ENCODE measurements around the gene MRPS15. TPM values are rescaled to one million over a fixed set of nuclear protein-coding genes. Genes with fewer than 3 reads are reported as not detected.

MRPS15 gene
- total and polyA plus RNA-seq, 2 of the 13 experiments (the other 11 are each of a cell fraction or from before 2014, with no cell fraction given): 59.0 to 113 TPM

GRCh38 chr1:36503159-36503558 lies 39.0 kb upstream of the MRPS15 start (continued):
- TF ChIP-seq ZFAT (CRISPR knock-in tag; conservative IDR thresholded peaks at IDR 0.05) (no peak), MXD1 (CRISPR knock-in tag; IDR thresholded peaks at IDR 0.05) (no peak), HNF1B (CRISPR knock-in tag; IDR thresholded peaks at IDR 0.05) (no peak), JDP2 (CRISPR knock-in tag; IDR thresholded peaks at IDR 0.05; ENCODE audit: borderline replicate concordance) (no peak), GFI1 (CRISPR knock-in tag; IDR thresholded peaks at IDR 0.05; ENCODE audit: borderline replicate concordance) (0 out of 2 replicates have a peak, but pooled peaks have one; percentile 28), JUND (CRISPR knock-in tag; IDR thresholded peaks at IDR 0.05) (no peak), MAFG (CRISPR knock-in tag; IDR thresholded peaks at IDR 0.05) (no peak), HES4 (CRISPR knock-in tag; IDR thresholded peaks at IDR 0.05; ENCODE audit: borderline replicate concordance) (no peak), MATR3 (CRISPR knock-in tag; IDR thresholded peaks at IDR 0.05) (no peak), ZFP1 (CRISPR knock-in tag; IDR thresholded peaks at IDR 0.05) (no peak), HMG20A (CRISPR knock-in tag; IDR thresholded peaks at IDR 0.05; ENCODE audit: borderline replicate concordance) (no peak), SIX4 (CRISPR knock-in tag; IDR thresholded peaks at IDR 0.05) (0 out of 2 replicates have a peak, but pooled peaks have one; percentile 26), ZKSCAN5 (CRISPR knock-in tag; IDR thresholded peaks at IDR 0.05) (no peak), ZNF431 (CRISPR knock-in tag; IDR thresholded peaks at IDR 0.05; ENCODE audit: borderline replicate concordance, low read depth) (no peak), ZNF12 (CRISPR knock-in tag; IDR thresholded peaks at IDR 0.05) (no peak), PRDM4 (CRISPR knock-in tag; IDR thresholded peaks at IDR 0.05; ENCODE audit: borderline replicate concordance) (no peak), GATAD2A (CRISPR knock-in tag; IDR thresholded peaks at IDR 0.05) (peak; percentile 62), PITX1 (CRISPR knock-in tag; IDR thresholded peaks at IDR 0.05) (no peak), ZNF678 (CRISPR knock-in tag; IDR thresholded peaks at IDR 0.05) (no peak), MIER3 (CRISPR knock-in tag; IDR thresholded peaks at IDR 0.05; ENCODE audit: borderline replicate concordance) (no peak)
- TF ChIP-seq, protein P1, sequence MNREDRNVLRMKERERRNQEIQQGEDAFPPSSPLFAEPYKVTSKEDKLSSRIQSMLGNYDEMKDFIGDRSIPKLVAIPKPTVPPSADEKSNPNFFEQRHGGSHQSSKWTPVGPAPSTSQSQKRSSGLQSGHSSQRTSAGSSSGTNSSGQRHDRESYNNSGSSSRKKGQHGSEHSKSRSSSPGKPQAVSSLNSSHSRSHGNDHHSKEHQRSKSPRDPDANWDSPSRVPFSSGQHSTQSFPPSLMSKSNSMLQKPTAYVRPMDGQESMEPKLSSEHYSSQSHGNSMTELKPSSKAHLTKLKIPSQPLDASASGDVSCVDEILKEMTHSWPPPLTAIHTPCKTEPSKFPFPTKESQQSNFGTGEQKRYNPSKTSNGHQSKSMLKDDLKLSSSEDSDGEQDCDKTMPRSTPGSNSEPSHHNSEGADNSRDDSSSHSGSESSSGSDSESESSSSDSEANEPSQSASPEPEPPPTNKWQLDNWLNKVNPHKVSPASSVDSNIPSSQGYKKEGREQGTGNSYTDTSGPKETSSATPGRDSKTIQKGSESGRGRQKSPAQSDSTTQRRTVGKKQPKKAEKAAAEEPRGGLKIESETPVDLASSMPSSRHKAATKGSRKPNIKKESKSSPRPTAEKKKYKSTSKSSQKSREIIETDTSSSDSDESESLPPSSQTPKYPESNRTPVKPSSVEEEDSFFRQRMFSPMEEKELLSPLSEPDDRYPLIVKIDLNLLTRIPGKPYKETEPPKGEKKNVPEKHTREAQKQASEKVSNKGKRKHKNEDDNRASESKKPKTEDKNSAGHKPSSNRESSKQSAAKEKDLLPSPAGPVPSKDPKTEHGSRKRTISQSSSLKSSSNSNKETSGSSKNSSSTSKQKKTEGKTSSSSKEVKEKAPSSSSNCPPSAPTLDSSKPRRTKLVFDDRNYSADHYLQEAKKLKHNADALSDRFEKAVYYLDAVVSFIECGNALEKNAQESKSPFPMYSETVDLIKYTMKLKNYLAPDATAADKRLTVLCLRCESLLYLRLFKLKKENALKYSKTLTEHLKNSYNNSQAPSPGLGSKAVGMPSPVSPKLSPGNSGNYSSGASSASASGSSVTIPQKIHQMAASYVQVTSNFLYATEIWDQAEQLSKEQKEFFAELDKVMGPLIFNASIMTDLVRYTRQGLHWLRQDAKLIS (CRISPR knock-in tag; IDR thresholded peaks at IDR 0.05): no peak
- TF ChIP-seq, protein P2, sequence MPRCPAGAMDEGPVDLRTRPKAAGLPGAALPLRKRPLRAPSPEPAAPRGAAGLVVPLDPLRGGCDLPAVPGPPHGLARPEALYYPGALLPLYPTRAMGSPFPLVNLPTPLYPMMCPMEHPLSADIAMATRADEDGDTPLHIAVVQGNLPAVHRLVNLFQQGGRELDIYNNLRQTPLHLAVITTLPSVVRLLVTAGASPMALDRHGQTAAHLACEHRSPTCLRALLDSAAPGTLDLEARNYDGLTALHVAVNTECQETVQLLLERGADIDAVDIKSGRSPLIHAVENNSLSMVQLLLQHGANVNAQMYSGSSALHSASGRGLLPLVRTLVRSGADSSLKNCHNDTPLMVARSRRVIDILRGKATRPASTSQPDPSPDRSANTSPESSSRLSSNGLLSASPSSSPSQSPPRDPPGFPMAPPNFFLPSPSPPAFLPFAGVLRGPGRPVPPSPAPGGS (CRISPR knock-in tag; IDR thresholded peaks at IDR 0.05): no peak

Measured in HepG2 (cell line).